Activated CD8-positive, alpha-beta memory T cell treated with anti-CD3 and anti-CD28 coated beads for 24 hours (primary cell): Measurements from ENCODE around the gene CNTD1.
"Not testable (repeated sequence)": the region's sequence is repeated elsewhere in the genome, so short reads cannot be mapped to it uniquely, and the experiment has no call there.

Experiments
- DNase-seq: peaks from one replicate; pipeline ENCODE4 v3.0.0-alpha.2; 2020

Gene CNTD1

GRCh38 chr17:42798383-42799380, at the start of gene CNTD1, which contains the start of gene COA3:
CNTD1 (plus strand) TSS chr17:42798861; CDS start chr17:42799068, 207 bp downstream.
COA3 (minus strand) TSS chr17:42798704; CDS start chr17:42798681, 23 bp downstream.
- DNase-seq: peak; percentile 92

GRCh38 chr17:42748908-42749798, 49.5 kb upstream of the CNTD1 start:
- DNase-seq: no peak

- DNase-seq: no peak
Observed at GRCh38 chr17:42750739-42751344, 47.8 kb upstream of the CNTD1 start.

- no peak for DNase-seq
Observed at GRCh38 chr17:42751628-42752027, 47.0 kb upstream of the CNTD1 start.

GRCh38 chr17:42754782-42755181, 43.9 kb upstream of the CNTD1 start:
- DNase-seq: no peak

GRCh38 chr17:42759982-42760651, 38.5 kb upstream of the CNTD1 start:
- DNase-seq: no peak

- DNase-seq: peak; percentile 65
Observed at GRCh38 chr17:42760652-42761581, 37.7 kb upstream of the CNTD1 start, which contains the start of gene RAMP2. RAMP2 (plus strand) TSS chr17:42761227; CDS start chr17:42761262, 35 bp downstream.

- no peak for DNase-seq
Observed at GRCh38 chr17:42761638-42762037, 37.0 kb upstream of the CNTD1 start.

- DNase-seq: no peak
Observed at GRCh38 chr17:42766124-42766523, 32.5 kb upstream of the CNTD1 start.

- no peak for DNase-seq
Observed at GRCh38 chr17:42767512-42767911, 31.1 kb upstream of the CNTD1 start.

GRCh38 chr17:42768006-42768405, 30.7 kb upstream of the CNTD1 start:
- not testable (repeated sequence) for DNase-seq

- not testable (repeated sequence) for DNase-seq
Observed at GRCh38 chr17:42769964-42770363, 28.7 kb upstream of the CNTD1 start.

- no peak for DNase-seq
Observed at GRCh38 chr17:42772945-42773289, 25.7 kb upstream of the CNTD1 start.

- DNase-seq: peak; percentile 88
Observed at GRCh38 chr17:42773290-42774035, 25.2 kb upstream of the CNTD1 start, which contains the start of gene VPS25. VPS25 (plus strand) TSS chr17:42773449; CDS start chr17:42773476, 27 bp downstream.

- no peak for DNase-seq
Observed at GRCh38 chr17:42774066-42774745, 24.5 kb upstream of the CNTD1 start.

GRCh38 chr17:42775534-42776098, 23.0 kb upstream of the CNTD1 start:
- no peak for DNase-seq

- DNase-seq: no peak
Observed at GRCh38 chr17:42778570-42778969, 20.1 kb upstream of the CNTD1 start.

GRCh38 chr17:42779304-42779935, 19.2 kb upstream of the CNTD1 start:
- DNase-seq: no peak
